ENCODE results near the gene LZTR1. TPM values are rescaled to one million over a fixed set of nuclear protein-coding genes. Genes with fewer than 3 reads are reported as not detected.

The LZTR1 gene
- 27.6 and 34.6 TPM in 2 replicates for total RNA-seq

GRCh38 chr22:20981787-20982562 lies at the start of gene LZTR1:
Gene LZTR1, plus strand, starts transcription at chr22:20982297. Its CDS starts 75 bp downstream, at chr22:20982372.

GRCh38 chr22:20966883-20967696 lies 15.0 kb upstream of the LZTR1 start, which contains the start of gene AIFM3:
Gene AIFM3, plus strand, starts transcription at chr22:20967255. Its CDS starts 690 bp downstream, at chr22:20967945.

GRCh38 chr22:21001601-21002325 lies 19.7 kb downstream of the LZTR1 start, which contains the start of gene THAP7:
Gene THAP7, minus strand, starts transcription at chr22:21002118. Its CDS starts 207 bp downstream, at chr22:21001911.

GRCh38 chr22:21014726-21015465 lies 32.8 kb downstream of the LZTR1 start, which contains the start of gene P2RX6:
Gene P2RX6, plus strand, starts transcription at chr22:21015165. Its CDS starts 10 bp downstream, at chr22:21015175.

GRCh38 chr22:21032037-21032867 lies 50.2 kb downstream of the LZTR1 start, which contains the start of gene SLC7A4:
Gene SLC7A4, minus strand, starts transcription at chr22:21032561. Its CDS starts 749 bp downstream, at chr22:21031812.

GRCh38 chr22:21045585-21046294 lies 63.6 kb downstream of the LZTR1 start, which contains the start of gene LRRC74B:
Gene LRRC74B, plus strand, starts transcription at chr22:21045946. Its CDS starts 41 bp downstream, at chr22:21045987.

Other genes starting within 250 kb of the LZTR1 start
- gene SERPIND1, start 208.2 kb upstream of the LZTR1 start, total RNA-seq, result 0.50 and 1.6 TPM in 2 replicates
- 37.3 and 51.0 TPM in 2 replicates for gene PI4KA, start 123.5 kb upstream of the LZTR1 start, total RNA-seq
- gene SNAP29, start 123.3 kb upstream of the LZTR1 start, total RNA-seq, result 22.8 and 23.6 TPM in 2 replicates
- 34.6 and 35.4 TPM in 2 replicates for gene CRKL, start 64.9 kb upstream of the LZTR1 start, total RNA-seq
- gene AIFM3, start 15.0 kb upstream of the LZTR1 start, total RNA-seq, result 0.56 and 1.5 TPM in 2 replicates
- 17.2 and 25.3 TPM in 2 replicates for gene THAP7, start 19.8 kb downstream of the LZTR1 start, total RNA-seq
- gene P2RX6, start 32.9 kb downstream of the LZTR1 start, total RNA-seq, result 0.94 and 1.3 TPM in 2 replicates
- gene SLC7A4, start 50.3 kb downstream of the LZTR1 start, total RNA-seq, result not detected in 2 replicates
- gene LRRC74B, start 63.6 kb downstream of the LZTR1 start, total RNA-seq, result not detected in 2 replicates